B cell (primary cell): ENCODE measurements around the gene TRAPPC14.

Experiments
- CTCF ChIP-seq: fragments of 200-600 bp; IDR thresholded peaks from one replicate; pipeline ENCODE4 v1.8.0; 2022; ENCODE audit warnings: antibody characterized with exemption, mild to moderate bottlenecking
- EZH2 ChIP-seq: IDR thresholded peaks from 2 replicates; pipeline ENCODE4 v1.6.1; 2012; ENCODE audit warnings: borderline replicate concordance, low read depth, mild to moderate bottlenecking, moderate library complexity, low read length; ENCODE audit not compliant: insufficient read depth, poor library complexity, severe bottlenecking

- TF ChIP-seq CTCF = no peak
- TF ChIP-seq EZH2 = no peak
Measured at GRCh38 chr7:100159099-100159623, 638 bp upstream of the TRAPPC14 start.
